DND-41 (cell line): ENCODE results near the gene NDUFC1.

Experiments used
- EZH2 ChIP-seq: IDR thresholded peaks from 3 replicates; pipeline ENCODE4 v1.6.1; 2012; ENCODE audit warnings: borderline replicate concordance, low read depth, mild to moderate bottlenecking, moderate library complexity, low read length, inconsistent platforms; ENCODE audit not compliant: severe bottlenecking
- TF ChIP-seq, protein P1 (sequence below): IDR thresholded peaks from 2 replicates; pipeline ENCODE4 v1.5.1; 2012; ENCODE audit warnings: borderline replicate concordance, low read length, moderate library complexity, mild to moderate bottlenecking; ENCODE audit not compliant: poor library complexity, severe bottlenecking; ENCODE audit errors: extremely low read depth

DNA sequence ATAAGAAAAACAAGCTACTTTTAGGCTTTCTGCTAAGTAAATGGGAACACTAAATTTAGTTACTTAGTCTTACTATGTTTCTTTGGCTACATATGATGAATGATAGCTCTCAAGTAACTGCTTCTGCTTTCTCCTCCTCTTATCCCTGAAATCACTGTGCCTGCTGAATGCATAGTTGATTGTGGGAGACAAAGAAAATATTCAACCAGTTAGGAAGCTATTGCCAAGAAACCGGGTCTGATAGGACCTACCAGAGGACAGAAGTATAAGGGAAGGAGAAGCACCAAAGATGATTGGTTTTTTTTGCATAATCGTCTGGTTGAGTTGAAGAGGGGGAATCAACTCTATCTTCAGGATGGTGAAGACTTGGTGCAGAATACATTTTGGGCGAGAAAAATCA lies 28.0 kb upstream of the NDUFC1 start:
- TF ChIP-seq, protein P1, sequence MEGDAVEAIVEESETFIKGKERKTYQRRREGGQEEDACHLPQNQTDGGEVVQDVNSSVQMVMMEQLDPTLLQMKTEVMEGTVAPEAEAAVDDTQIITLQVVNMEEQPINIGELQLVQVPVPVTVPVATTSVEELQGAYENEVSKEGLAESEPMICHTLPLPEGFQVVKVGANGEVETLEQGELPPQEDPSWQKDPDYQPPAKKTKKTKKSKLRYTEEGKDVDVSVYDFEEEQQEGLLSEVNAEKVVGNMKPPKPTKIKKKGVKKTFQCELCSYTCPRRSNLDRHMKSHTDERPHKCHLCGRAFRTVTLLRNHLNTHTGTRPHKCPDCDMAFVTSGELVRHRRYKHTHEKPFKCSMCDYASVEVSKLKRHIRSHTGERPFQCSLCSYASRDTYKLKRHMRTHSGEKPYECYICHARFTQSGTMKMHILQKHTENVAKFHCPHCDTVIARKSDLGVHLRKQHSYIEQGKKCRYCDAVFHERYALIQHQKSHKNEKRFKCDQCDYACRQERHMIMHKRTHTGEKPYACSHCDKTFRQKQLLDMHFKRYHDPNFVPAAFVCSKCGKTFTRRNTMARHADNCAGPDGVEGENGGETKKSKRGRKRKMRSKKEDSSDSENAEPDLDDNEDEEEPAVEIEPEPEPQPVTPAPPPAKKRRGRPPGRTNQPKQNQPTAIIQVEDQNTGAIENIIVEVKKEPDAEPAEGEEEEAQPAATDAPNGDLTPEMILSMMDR: no peak
- no peak for TF ChIP-seq EZH2
